HG02623 (cell line): ENCODE measurements around the gene TECR.
"Not testable (repeated sequence)": the region's sequence is repeated elsewhere in the genome, so short reads cannot be mapped to it uniquely, and the experiment has no call there.

ENCODE experiments used
- ATAC-seq: cut with Tn5 transposase; IDR thresholded peaks from one replicate; pipeline ENCODE4 v1.9.1; 2021; ENCODE audit warnings: moderate library complexity; ENCODE audit not compliant: unreplicated experiment

The TECR gene

GRCh38 chr19:14533450-14533849 is 4.1 kb downstream of the TECR start:
- ATAC-seq: no peak

DNA sequence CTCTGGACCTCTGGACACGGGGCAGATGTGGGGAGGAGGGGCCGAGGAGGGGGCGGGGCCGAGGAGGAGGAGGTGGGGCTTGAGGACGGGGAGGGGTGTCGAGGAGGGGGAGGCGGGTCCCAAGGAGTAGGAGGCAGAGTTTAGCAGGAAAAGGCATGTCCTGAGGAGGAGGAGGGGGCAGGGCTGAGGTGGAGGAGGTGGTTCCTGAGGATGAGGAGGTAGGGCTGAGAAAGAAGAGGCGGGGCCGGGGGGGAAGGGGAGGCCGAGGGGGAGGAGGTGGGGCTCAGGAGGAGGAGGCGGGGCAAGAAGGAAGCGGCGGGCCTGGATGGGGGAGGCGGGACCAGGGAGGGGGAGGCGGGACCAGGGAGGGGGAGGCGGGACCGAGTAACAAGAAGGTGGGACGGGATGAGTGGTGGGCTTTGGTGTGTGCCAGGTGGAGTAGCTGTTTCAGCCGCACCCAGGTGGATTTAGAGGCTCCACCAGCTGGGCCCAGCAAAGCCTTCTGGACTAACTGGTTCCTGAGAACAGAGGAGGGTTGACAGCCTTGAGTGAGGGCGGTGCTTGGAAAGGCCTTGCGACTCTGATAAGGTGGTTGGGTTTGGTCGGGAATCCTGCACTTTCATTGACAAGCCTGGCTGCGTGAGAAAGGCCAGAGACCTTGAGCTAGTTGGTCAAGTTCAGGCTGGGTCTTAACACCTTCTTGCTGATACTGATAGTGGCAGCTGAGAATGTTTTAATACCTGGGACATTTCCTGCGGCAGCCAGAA is 7.7 kb downstream of the TECR start:
- no peak for ATAC-seq

DNA sequence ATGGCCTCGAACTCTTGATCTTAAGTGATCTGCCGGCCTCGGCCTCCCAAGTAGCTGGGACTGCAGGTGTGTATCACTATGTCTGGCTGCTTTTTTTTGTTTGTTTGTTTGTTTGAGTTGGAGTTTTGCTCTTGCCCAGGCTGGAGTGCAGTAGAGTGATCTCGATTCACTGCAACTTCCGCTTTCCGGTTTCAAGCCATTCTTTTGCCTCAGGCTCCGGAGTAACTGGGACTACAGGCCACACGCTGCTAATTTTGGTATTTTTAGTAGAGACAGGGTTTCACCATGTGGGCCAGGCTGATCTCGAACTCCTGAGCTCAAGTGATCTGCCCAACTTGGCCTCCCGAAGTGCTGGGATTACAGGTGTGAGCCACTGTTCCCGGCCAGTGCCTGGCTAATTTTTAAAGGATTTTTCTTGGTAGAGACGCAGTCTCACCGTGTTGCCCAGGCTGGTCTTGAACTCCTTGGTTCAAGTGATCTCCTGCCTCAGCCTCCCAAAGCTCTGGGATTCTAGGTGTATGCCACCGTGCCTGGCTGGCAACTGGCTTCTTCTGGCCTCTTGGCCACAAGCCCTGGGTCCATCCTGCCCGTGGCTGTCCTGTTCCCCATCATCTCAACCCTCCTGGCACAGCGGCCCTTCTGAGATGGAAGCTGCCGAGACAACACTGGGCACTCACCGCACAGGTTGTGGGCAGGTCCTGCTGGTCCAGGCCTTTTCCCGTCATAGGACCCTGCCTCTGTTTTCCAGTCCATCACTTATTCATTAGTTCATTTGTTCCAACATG is 11.5 kb downstream of the TECR start:
- no peak for ATAC-seq

DNA sequence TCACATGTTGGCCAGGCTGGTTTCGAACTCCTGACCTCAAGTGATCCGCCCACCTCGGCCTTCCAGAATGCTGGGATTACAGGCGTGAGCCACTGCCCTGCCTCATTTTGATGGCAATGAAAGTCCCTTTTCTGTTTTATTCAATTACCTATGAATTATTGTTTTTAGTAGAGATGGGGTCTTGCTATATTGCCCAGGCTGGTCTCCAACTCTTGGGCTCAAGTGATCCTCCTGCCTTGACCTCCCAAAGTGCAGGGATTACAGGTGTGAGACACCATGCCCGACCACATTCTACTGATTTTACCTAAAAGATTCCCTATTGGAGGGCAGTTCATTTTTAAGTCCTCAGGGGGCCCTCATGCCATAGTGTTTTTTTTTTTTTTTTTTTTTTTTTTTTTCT is 12.6 kb downstream of the TECR start:
- not testable (repeated sequence) for ATAC-seq

DNA sequence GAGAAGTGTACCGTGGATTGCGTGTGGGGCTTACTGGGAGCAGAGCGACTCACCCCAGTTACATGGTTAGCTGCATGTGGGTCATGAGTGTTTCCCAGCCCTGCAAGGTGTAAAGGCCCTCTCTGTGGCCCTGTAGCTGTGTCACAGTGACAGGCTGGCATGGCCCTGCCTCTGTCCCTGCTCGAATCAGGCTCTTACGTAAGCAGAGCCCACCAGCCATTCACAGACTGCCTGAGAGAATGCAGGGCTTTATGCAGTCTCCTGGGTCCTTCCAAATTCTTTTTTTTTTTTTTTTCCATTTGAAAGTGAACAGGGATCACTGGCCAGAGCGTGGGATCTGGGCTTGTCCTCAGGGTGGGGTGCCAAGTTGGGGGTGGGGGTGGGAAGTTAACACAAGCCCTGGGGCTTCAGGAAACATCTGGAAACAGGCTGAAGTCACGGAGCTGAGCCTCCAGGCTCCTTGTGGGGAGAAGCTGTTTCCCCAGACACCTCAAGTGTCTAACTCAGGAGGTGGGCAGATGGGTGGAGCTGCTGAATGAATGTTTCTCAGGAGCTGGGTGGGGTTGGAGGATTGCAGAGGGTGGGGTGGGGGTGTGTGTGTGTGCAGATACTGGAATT is 13.4 kb downstream of the TECR start:
- no peak for ATAC-seq

GRCh38 chr19:14544047-14544446 is 14.7 kb downstream of the TECR start:
- no peak for ATAC-seq

GRCh38 chr19:14544977-14545715 is 15.8 kb downstream of the TECR start:
- ATAC-seq: no peak

DNA sequence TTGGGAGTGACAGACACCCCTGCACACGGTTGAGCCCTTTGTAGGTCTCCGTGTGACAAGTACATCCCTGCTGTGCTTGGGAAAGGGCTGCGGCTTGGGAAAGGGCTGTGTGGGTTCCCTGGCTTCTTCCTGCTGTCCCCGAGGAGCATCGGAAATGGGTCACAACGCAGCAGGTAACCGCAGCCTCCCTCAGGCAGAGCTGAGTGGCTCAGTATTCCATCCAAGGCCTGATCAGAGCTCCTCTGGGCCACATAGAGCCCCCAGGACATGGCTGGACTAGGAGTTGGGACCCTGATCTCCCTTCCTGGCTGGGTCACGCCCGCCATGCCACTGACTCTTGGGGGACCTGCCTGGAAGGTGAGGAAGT is 16.3 kb downstream of the TECR start:
- ATAC-seq: no peak

DNA sequence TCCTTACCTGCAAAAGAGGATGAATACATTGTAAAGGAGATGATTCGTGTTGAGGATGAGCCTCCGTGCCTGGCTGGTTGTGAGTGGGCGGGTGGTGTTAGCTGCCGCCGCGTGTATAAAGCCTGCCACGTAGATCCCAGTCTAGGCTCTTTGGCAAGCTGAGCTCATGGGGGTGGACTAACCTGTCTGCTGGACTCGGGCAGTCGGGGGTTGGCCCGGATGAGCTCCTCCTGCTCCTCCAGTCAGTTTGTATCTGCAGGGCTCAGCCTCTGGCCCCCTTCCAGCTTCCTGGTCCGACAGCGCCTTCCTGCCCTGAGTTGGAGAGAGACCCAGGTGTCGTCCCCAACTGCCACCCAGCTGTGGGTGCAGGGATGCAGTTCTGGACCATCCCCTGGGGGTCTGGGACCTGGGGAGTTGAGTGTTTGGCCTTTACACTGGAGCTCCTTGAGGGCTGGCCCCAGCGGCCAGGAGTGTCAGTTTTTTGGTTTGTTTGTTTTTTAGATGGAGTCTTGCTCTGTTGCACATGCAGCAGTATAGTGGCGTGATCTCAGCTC is 20.9 kb downstream of the TECR start:
- no peak for ATAC-seq

DNA sequence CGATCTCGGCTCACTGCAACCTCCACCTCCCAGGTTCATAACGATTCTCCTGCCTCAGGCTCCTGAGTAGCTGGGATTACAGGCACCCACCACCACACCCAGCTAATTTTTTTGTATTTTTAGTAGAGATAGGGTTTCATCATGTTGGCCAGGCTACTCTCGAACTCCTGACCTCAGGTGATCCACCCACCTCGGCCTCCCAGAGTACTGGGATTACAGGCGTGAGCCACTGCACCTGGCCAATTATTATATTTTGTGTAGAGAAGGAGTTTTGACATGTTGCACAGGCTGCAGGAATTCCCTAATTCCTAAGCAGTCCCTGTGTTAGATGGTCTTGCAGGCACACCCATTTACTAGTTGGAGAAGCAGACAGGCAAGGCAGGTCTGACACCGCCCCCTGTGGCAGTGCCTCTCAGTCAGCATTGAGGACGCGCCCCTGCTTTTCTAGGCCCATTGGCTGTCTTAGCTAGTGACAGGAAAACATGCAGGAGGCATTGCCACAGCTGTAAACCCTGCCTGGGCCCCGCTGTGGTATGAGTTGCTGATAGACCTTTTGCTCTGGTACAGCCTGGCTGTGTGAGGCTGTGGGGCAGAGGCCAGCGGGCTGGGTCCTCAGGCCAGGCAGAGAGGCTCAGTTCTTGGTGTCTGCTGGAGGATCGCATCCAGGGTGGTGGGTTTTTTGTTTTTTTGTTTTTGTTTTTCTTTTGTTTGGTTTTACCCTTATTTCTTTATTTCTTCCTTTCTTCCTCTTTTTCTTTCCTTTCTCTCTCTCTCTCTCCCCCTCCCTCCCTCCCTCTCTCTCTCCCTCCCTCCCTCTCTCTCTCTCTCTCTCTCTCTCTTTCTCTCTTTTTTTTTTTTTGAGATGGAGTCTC is 22.0 kb downstream of the TECR start:
- not testable (repeated sequence) for ATAC-seq

GRCh38 chr19:14552006-14552360 is 22.6 kb downstream of the TECR start:
- ATAC-seq: not testable (repeated sequence)

- no peak for ATAC-seq
These were observed 23.9 kb downstream of the TECR start for GRCh38 chr19:14553042-14553938.

DNA sequence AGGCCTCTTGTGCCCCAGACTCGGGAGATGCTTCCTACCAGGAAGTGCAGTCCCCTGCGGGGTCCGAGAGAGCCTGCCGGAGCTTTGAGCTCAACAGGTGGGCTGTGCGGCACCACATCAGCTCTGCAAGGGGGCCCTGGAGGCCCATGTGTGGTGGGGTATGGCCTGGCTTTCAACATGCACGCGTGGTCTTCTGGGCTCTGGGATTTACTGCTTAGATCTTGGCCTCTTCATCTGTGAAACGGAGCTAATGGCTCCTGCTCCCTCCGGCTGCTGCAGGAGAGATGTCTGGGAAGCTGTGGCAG is 24.5 kb downstream of the TECR start:
- no peak for ATAC-seq

DNA sequence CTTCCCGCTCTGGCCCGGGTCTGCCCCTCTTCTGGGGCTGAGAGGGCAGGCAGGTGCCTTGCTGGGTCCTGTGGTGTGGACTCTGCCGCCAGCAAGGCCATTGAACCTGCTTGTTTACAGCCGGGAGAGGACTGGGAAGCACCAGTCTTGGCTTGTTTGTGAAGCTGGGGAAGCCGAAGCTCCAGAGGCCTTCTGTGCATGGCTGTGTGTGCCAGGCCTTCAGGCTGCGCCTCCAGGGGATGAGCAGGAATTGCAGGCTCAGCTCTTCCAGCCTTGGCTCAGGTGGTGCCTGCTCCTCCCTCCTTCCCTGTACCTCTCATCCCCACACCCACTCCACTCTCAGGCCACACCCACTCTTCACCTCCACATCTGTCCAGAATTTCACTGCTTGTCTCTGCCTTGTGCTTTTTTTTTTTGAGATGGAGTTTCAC is 25.0 kb downstream of the TECR start:
- ATAC-seq: no peak

DNA sequence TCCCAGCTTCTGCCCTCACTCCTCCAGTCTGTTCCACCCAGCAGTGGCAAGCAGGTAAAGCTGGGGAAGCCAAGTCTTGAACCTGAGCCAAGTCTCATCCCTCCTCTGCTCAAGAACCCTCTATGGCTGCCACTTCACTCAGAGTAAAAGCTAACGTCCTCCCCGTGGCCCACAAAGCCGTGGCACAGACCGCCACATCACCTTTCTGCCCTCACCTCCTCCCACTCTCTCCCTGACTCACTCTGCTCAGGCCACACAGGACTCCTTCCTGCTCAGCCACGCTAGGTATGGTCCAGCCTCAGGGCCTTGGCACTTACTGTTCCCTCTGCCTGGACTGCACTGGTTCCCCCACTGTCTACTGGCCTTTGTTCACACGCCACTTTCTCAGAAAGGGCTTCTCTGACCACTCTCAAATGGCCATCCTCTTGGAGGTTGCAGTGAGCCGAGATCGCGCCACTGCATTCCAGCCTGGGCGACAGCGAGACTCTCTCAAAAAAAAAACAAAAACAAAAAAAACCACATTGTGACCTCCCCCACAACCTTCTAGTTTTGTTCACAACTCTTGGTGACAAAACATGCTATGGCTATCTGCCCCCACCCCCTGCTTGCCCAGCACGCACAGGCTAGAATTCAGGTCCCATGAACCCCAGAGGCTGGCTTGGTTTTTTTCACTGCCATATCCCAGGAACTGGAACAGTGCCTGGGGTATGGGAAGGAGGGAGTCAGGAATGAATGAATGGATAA is 26.7 kb downstream of the TECR start:
- ATAC-seq: no peak

- ATAC-seq: no peak
These were observed 27.3 kb downstream of the TECR start for GRCh38 chr19:14556662-14557188.

- ATAC-seq: no peak
These were observed 29.1 kb downstream of the TECR start for GRCh38 chr19:14558370-14559066.
